Dedifferentiated amniotic fluid mesenchymal stem cell (primary cell): ENCODE measurements around the gene ZNF280B.
"Not testable (repeated sequence)": the region's sequence is repeated elsewhere in the genome, so short reads cannot be mapped to it uniquely, and the experiment has no call there.

Experiments used
- DNase-seq: peaks from one replicate; pipeline ENCODE4 v3.0.0-alpha.2; 2016; ENCODE audit errors: extremely low spot score

Gene ZNF280B

DNA sequence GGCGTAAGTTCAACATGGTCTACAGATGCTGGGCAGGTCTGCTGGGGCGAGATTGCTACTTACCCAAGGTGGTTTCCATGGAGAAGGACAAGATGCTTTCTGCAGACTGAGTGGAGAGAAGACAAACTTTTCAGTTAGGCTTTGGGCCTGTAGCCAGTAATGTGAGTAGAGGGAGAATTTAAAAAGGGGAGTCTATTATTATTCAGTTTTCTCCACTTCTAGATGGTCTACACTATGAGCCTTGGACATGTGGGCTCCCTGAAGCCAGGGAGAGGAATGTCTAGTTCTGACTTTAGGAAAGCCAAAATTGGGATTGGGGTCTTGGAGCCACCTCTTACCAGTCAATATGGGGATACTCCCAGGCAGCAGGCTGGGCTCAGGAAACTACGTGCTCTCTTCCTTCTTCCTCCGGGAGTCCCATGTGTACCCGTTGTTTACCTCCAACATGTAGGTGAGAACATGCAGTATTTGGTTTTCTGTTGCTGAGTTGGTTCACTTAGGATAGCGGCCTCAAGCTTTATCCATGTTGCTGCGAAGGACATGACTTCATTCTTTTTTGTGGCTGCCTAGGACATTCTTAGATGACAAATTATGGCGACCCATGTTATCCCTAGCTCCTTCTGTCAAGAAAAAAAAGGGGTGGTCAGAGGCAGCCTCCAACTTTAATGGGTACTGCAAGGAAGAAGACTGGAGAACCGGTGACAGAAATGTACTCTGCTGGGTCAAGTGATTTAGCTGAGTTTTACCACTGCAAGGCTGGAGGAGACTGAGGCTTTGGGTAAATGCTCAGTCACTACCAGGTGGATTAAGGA, 26.3 kb upstream of the ZNF280B start:
- no peak for DNase-seq

DNA sequence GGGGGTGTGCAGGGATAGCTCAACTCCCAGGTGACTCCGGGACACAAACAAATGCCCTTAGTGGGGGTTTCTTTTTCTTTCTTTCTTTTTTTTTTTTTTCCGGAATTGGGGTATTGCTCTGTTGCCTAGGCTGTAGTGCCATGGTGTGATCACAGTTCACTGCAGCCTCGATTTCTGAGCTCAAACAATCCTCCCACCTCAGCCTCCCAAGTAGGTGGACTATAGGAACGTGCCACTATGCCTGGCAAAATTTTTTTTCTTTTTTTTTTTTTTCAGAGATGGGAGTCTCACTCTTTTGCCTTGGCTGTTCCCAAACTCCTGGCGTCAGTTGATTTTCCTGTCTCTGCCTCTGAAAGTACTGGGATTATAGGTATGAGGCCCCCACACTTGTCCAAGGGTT, 25.3 kb upstream of the ZNF280B start:
- no peak for DNase-seq

DNA sequence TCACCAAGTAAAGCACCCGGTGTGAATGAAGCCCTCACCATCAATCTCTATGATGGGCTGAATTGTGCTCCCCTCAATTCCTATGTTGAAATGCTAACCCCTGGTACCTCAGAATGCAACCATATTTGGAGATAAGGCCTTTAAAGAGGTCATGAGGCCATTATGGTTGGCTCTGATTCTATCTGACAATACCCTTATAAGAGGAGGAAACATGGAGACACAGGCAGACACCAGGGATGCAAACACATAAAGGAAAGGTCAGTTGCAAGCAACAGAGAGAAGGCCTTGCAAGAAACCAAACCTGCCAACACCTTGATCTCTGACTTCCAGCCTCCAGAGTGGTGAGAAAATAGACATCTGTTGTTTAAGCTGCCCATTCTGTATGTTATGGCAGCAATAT, 24.9 kb upstream of the ZNF280B start:
- DNase-seq, result no peak

DNA sequence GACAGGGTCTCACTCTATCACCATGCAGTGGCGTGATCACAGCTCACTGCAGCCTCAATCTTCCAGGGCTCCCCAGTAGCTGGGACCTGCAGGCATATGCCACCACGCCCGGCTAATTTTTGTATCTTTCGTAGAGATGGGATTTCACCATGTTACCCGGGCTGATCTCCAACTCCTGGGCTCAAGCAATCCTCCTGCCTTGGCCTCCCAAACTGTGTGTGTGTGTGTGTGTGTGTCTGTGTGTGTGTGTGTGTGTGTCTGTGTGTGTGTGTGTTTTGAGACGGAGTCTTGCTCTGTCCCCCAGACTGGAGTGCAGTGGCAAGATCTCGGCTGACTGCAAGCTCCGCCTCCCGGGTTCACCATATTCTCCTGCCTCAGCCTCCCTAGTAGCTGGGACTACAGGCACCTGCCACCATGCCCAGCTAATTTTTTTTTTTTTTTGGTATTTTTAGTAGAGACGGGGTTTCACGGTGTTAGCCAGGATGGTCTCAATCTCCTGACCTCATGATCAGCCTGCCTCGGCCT, 24.1 kb upstream of the ZNF280B start:
- DNase-seq, result not testable (repeated sequence)

DNA sequence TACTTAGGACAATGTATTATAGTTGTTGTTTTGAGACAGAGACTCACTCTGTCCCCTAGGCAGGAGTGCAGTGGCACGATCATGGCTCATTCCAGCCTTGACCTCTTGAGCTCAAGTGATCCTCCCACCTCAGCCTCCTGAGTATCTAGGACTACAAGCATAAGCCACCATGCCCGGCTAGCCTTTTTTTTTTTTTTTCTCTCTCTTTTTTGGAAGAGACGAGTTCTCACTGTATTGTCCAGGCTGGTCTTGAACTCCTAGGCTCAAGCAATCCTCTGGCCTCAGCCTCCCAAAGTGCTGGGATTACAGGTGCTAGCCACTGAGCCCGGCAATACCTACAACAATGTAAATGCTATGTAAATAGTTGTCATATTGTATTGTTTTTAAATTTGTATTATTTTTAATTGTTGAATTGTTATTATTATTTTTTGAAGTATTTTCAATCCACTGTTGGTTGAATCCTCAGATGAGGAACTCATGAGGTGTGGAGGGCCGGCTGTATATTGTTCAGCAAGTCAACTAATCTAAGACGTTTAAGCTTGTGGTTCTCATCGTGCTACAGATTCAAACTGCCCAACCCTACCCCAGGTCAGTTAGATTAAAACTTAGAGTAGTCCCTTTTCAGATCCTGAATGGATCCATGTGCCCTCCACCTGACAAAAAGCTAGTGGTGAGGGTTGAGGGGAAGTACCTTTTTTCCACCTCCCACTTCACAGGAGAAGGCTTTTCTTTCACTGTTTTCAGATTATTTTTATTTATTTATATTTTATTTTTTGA, 23.4 kb upstream of the ZNF280B start:
- DNase-seq, result no peak

DNA sequence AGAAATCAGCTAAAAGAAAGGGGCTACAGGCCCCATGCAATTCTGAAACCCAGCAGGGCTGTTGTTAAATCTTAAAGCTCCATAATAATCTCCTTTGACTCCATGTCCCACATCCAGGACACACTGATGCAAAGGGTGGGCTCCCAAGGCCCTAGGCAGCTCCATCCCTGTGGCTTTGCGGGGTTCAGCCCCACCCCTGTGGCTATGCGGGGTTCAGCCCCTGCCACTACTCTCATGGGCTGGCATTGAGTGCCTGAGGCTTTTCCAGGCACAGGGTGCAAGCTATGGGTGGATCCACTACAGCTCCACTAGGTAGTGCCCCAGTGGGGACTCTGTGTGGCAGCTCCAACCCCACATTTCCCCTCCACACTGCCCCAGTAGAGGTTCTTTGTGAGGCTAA, 20.2 kb upstream of the ZNF280B start:
- DNase-seq, result no peak

DNA sequence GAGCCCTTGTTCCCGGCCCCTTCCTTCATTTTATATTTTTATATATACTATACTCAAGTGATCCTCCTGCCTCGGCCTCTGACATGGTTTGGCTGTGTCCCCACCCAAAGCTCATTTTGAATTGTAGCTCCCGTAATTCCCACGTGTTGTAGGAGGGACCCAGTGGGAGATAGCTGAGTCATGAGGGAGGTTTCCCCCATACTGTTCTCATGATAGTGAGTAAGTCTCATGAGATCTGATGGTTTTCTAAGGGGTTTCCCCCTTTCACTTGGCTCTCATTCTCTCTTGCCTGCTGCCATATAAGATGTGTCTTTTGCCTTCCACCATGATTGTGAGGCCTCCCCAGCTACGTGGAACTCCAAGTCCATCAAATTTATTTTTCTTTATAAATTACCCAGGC, 18.8 kb upstream of the ZNF280B start:
- no peak for DNase-seq

DNA sequence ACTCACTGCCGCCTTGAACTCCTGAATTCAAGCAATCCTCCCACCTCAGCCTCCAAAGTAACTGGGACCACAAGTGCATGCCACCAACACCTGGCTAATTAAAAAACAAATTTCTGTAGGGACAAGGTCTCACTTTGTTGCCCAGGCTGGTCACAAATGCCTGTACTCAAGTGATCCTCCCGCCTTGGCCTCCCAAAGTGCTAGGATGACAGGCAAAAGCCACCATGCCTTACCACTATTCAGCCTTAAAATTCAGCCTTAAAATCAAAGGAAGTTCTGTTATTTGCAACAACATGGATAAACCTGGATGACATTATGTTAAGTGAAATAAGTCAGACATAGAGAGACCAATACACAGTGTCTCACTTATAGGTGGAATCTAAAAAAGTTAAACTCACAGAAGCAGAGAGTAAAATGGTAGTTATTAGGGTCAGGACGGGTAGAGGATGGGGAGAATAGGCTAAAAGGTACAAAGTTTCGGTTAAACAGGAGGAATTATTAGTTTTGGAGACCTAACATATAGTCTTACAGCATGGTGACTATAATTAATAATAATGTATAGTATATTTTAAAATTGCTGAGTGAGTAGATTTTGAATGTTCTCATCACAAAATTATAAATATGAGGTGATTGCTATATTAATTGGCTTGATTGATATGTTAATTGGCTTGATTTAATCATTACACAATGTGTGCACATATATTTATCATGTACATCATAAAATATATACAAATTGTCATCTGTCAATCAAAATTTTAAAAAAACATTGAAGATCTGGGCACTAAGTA, 17.8 kb upstream of the ZNF280B start:
- no peak for DNase-seq

DNA sequence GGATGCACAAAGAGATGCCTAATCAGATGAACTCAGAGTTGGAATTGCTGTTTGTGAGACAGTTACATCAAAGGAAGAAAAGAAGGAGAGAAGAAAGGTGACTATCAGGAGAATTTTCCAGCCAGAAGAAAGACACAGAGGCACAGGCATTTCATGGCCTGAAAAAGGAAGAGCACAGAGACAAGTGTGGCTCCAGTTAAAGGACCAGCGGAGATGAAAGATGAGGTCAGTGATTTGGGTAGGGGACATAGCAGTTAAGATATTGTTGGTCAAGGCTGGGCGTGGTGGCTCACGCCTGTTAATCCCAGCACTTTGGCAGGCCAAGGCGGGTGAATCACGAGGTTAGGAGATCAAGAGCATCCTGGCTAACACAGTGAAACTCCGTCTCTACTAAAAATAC, 15.0 kb upstream of the ZNF280B start:
- DNase-seq, result no peak

DNA sequence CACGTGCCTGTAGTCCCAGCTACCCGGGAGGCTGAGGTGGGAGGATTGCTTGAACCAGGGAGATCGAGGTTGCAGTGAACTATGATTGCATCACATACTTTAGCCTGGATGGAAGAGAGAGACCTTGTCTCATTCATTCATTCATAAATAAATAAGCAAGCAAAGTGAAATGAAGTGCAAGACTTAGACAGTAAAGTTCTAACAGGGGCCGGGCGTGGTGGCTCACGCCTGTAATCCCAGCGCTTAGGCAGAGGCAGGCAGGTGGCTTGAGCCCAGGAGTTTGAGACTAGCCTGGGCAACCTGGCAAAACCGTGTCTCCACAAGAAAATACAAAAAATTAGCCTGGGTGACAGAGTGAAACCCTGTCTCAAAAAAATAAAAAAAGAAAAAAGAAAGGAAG, 13.1 kb upstream of the ZNF280B start:
- DNase-seq, result no peak

DNA sequence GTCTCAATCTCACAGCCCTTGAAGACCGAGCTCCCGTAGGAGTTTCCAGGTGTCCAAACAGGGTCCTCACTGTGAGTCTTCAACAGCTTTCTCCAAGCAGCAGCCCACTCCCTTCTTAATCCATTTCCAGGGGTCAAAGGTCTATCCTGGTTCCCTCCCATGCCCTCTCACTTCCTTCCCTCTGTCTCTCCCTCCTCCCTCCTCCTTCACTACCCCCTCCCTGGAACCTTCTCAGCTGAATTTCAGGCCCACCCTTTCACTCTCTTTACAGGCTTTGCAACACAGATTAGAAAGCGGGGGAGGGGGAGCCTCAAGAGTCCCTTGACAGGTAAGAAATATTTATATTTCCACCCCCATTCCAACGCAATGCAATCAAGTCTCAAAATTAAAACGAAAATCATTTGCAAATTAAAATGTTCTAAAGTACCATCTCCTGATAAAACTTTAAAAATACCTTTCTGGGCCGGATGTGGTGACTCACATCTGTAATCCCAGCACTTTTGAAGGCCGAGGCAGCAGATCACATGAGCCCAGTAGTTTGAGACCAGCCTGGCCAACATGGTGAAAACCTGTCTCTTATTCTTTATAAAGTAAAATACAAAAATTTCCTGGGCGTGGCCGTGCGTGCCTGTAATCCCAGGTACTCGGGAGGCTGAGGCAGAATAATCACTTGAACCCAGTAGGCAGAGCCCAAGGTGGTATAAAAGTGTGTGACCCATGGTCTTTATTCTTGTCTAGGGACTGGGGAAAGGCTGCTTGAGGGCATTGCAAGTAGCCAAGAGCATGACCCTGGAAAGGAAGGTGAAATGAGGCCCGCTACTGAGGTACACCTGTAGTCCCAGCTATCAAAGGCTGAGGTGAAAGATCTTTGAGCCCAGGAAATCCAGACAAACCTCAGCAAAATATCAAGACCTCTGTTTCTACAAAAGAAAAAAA, 12.4 kb upstream of the ZNF280B start:
- DNase-seq, result no peak

DNA sequence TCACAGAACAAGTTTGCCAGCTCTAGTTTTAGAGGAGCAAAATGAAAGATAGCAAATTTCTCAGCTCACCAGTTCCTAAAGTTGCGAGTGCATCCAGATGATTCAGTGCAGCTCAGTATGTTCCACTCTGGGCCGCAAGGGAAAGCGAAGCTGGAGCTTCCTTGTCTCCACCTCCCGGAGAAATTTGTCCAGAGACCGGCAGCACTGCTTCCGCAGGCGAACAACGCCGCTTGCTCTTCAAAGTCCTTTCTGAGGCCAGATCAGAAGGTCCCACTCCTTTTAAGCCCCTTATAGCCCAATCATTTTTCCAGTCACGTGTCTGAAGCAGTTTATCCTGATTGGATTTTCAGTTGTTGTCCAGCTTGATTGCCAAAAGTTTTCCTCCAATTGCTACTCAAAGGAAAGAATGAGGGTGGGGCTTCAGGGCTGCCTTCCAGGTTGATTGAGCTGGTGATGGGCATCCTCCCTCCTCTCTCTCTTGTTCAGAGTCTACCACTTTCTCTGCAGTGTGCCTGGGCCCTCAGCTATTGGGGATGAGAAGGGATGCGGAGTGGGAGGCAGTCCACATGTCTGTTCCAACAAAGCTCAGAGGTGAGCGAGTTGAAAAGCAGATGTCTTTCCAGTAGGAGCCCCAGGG, 11.6 kb upstream of the ZNF280B start, which contains the start of gene ZNF280A:
ZNF280A (minus strand) TSS at position 251 of the 637 bp plus-strand sequence. CDS start 4,640 bp downstream, outside the sequence.
- no peak for DNase-seq

DNA sequence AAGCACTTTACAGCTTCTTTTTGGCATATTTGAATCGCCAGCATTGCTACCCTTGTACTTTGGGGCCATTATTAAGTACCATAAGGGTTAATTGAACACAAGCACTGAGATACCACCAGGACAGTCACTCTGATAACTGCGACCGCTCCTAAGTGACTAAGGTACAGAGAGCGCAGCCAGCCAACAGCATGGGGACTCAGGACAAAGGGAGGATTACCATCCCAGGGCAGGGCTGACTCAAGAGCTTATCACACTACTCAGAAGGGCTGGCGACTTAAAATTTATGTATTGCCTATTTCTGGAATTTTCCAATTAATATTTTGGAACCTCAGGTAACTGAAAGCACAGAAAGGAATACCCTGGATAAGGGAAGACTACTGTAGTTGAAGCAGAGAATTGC, 11.0 kb upstream of the ZNF280B start:
- DNase-seq, result no peak

DNA sequence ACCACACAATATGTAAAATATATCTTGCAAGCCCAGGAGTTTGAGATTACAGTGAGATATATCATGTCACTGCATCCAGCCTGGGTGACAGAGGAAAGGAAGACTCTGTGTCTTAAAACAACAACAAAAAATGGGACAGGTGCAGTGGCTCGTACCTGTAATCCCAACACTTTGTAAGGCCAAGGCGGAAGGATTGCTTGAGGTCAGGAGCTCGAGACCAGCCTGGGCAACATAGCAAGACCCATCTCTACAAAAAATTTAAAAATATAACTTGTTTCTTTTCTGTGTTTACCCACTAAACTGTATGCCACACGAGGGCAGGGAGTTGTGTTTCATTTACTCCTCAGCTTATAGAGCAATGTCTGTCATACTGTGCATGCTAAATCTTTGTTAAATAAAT, 8.4 kb upstream of the ZNF280B start:
- DNase-seq, result no peak

DNA sequence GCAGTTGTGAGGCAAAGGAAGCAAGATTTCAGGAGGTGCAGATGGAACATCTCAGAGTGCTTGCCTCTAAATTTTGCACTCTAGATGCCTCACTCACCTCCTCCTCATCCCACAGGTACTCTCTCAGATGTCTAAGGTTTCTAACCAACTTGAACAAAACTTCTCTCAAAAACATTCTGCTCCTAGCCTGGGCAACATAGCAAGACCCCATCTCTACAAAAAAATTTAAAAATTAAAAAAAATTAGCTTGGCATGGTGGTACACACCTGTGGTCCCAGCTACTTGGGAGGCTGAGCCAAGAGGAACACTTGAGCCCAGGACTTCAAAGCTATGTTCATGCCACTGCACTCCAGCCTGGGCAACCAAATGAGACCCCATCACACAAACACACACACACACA, 7.3 kb upstream of the ZNF280B start:
- DNase-seq, result no peak

DNA sequence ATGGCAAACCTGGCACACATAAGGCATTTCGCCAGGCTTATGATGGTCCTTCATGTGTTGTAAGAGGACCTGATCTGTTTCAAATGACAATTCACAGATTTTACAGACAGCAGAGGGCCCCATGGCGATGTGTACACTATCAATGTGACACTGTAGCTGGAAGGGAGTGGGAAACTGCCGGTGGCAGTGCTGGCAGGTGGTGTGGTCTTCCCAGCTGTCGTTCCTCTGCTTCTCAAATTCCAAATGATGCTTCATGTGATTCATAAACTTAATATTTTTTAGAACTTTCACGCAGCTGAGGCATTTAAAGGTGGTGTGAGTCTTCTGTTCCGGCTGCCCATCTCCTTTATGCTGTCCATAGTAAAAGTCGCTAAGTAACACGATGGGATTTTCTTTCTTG, 5.9 kb upstream of the ZNF280B start:
- not testable (repeated sequence) for DNase-seq

DNA sequence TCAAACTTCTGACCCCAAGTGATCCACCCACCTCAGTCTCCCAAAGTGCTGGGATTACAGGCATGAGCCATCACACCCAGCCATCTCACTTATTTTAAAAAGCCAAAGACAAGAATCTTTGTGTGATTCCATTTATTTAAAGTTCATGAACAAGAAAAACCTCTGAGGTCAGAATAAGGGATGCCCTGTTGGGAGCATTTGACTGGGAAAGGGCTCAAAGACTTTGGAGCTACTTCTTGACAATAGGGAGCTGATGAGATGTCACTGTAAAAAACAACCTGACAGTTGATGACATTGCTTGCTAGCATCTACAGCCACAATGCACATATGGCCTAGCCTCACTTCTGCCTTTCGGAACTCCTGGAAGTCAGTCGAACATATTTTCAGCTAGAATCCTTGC, 5.1 kb upstream of the ZNF280B start:
- DNase-seq, result no peak

DNA sequence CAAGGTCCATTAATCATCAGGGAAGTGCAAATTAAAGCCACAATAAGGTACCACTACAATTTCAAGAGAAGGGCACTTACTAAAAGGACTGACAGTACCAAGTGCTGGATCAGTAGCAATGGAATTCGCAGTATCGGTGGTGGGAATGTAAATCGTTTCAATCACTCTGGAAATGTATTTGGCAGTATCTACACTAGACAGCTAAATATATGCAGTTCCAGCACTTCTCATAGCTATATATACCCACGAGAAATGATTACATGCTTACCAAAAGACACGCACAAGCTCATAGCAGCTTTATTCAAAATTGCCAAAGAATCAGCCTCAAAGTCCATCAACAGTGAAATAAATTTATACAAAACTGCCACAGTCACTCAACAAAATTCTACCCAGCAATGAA, 4.4 kb upstream of the ZNF280B start:
- DNase-seq, result no peak

DNA sequence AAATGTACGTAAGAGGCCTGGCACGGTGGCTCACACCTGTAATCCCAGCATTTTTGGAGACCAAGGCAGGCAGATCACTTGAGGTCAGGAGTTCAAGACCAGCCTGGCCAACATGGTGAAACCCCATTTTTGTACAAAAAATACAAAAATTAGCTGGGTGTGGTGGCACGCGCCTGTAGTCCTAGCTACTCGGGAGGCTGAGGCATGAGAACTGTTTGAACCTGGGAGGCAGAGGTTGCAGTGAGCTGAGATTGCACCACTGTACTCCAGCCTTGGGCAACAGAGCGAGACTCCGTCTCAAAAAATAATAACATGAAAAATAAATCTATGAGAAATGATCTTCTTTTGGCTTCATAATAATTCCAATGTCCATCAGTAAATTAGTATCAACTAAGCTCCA, 2.3 kb upstream of the ZNF280B start:
- DNase-seq, result not testable (repeated sequence)

DNA sequence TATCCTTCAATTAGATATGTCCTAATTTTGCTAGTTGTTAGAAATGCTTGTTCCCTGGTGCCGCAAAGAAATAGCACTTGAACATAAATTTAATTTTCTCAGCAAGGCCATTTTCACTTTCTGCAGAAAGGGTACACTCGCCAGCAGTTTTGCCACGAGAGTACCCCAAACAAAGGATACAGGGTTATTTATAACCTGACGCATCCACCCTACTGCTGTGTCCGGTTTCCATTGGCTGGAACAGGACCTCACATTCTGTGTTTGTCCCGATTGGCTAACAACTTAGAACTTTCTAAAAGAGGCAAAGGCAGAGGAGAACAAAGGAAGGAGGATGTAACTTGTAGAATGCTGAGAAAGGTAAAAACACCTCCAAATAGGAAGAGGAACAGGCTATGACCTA, 1.4 kb upstream of the ZNF280B start:
- not testable (repeated sequence) for DNase-seq
